ENCODE data around the gene GPD1L. TPM values are rescaled to one million over a fixed set of nuclear protein-coding genes. Genes with fewer than 3 reads are reported as not detected.

Gene GPD1L
- total and polyA plus RNA-seq, 2 of the 4 experiments (the other 2 are of a cell fraction), result 3.9 to 7.9 TPM

DNA sequence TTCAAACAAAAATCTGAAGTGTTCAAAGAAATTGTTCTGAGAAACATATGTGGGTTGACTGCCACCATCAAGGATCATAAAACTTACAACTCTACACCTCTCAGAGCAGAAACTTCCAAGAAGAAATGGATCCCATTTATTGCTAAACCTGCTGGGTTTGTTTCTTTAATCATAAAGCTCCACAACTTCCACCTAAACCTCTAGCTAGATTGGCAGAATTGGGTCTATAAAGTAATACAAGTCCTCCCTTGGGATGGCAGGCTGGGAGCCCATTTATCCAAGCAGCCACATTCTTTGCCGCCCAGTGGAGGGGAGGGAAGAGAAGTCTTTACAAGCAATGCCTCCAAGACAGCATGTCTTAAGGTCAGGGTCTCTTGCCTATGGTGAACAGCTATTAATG is 91.6 kb downstream of the GPD1L start:
- BruUV-seq (replicated peaks), result no TSS peak
- intact Hi-C loops (cut with micrococcal nuclease), result no loop called here
- H3K14ac ChIP-seq (replicated peaks; ENCODE audit: low read depth, low read length), result no peak overlapping the region
- no peak overlapping the region for H2BK20ac ChIP-seq (ENCODE audit: low read depth, low read length)
- dilution Hi-C loops (cut with HindIII; ENCODE audit: low sequenced_read_pairs, unreplicated experiment), result no loop called here
- H2BK120ac ChIP-seq (ENCODE audit: low read depth, low read length), result no peak overlapping the region
- H3K36me3 ChIP-seq (ENCODE audit: control insufficient read depth, insufficient read depth, low read length), result no peaks in the 10 kb centered on the region
- H4K20me1 ChIP-seq (ENCODE audit: insufficient read depth, low read length), result no peaks in the 10 kb centered on the region
- H2AK5ac ChIP-seq (ENCODE audit: low read depth, low read length), result no peak overlapping the region
- H2AFZ ChIP-seq (replicated peaks; ENCODE audit: low read length, poor library complexity), result no peak overlapping the region
- CTCF ChIA-PET, result interaction anchor here (0.5 kb wide), 1 partner anchor 19 kb away, joined by 7 read pairs; no protein-coding TSS in a partner anchor
- no CpG with 5 or more reads among the region's 1 CpG for WGBS, 2 experiments (ENCODE audit: extremely low coverage in 2 of 2, insufficient read length in 1 of 2)
- peaks cover 3% of the 10 kb centered on the region for H3K27me3 ChIP-seq (ENCODE audit: control insufficient read depth, insufficient read depth, low read length)
- no peak overlapping the region for H4K8ac ChIP-seq (ENCODE audit: low read depth in 2 of 2, low read length in 2 of 2)
- H3K79me1 ChIP-seq (ENCODE audit: low read depth in 1 of 2, low read length in 2 of 2), result no peaks in the 10 kb centered on the region
- no peaks in the 10 kb centered on the region for H3K4me1 ChIP-seq (ENCODE audit: control insufficient read depth, insufficient read depth, low read length)
- in situ Hi-C loops (cut with MboI; ENCODE audit: low sequenced_read_pairs), result no loop called here
- no peaks in the 10 kb centered on the region for H3K9me1 ChIP-seq (ENCODE audit: insufficient read depth, low read length)
- no peak overlapping the region for H3K4ac ChIP-seq (ENCODE audit: low read depth, low read length)
- H3K4me3 ChIP-seq (ENCODE audit: insufficient read depth, low read depth, low read length), result no peak overlapping the region
- TF ChIP-seq MXI1 (IDR thresholded peaks at IDR 0.05; ENCODE audit: borderline replicate concordance, low read depth, low read length) (no peak), FOS (IDR thresholded peaks at IDR 0.05; ENCODE audit: low read depth, low read length) (no peak)
- TF ChIP-seq, protein P1, sequence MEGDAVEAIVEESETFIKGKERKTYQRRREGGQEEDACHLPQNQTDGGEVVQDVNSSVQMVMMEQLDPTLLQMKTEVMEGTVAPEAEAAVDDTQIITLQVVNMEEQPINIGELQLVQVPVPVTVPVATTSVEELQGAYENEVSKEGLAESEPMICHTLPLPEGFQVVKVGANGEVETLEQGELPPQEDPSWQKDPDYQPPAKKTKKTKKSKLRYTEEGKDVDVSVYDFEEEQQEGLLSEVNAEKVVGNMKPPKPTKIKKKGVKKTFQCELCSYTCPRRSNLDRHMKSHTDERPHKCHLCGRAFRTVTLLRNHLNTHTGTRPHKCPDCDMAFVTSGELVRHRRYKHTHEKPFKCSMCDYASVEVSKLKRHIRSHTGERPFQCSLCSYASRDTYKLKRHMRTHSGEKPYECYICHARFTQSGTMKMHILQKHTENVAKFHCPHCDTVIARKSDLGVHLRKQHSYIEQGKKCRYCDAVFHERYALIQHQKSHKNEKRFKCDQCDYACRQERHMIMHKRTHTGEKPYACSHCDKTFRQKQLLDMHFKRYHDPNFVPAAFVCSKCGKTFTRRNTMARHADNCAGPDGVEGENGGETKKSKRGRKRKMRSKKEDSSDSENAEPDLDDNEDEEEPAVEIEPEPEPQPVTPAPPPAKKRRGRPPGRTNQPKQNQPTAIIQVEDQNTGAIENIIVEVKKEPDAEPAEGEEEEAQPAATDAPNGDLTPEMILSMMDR (conservative IDR thresholded peaks at IDR 0.05; ENCODE audit: low read depth, low read length), result no peak
- H3K9ac ChIP-seq (ENCODE audit: low read depth, low read length), result no peak overlapping the region
- H2AK9ac ChIP-seq (replicated peaks; ENCODE audit: low read depth, low read length, poor library complexity), result no peak overlapping the region
- H2BK5ac ChIP-seq (ENCODE audit: low read depth, low read length, poor library complexity, severe bottlenecking), result no peak overlapping the region
- H3K56ac ChIP-seq (ENCODE audit: extremely low read depth, insufficient read depth, low read length), result no peak overlapping the region
- no peak overlapping the region for H2BK15ac ChIP-seq (ENCODE audit: low read depth, low read length)
- no peak overlapping the region for H4K5ac ChIP-seq (ENCODE audit: low read depth, low read length)
- DNase-seq (no peak), ATAC-seq (ENCODE audit: low read depth) (no peak)
- no peaks in the 10 kb centered on the region for H3K9me3 ChIP-seq (ENCODE audit: control insufficient read depth, insufficient read depth, low read length)
- H3K18ac ChIP-seq (ENCODE audit: low read depth, low read length), result no peak overlapping the region
- POLR2A ChIA-PET (ENCODE audit: unreplicated experiment), result no interaction called here
- no peak overlapping the region for H3K4me2 ChIP-seq (ENCODE audit: low read depth, low read length)
- no peak overlapping the region for H3K23ac ChIP-seq (ENCODE audit: low read depth, low read length)
- H4K91ac ChIP-seq (ENCODE audit: insufficient read depth, low read depth, low read length), result no peak overlapping the region
- no peak overlapping the region for H3K27ac ChIP-seq (ENCODE audit: insufficient read depth, low read length)
